ENCODE results near the gene GFI1.
"Not testable (repeated sequence)": the region's sequence is repeated elsewhere in the genome, so short reads cannot be mapped to it uniquely, and the experiment has no call there.

Gene GFI1

DNA sequence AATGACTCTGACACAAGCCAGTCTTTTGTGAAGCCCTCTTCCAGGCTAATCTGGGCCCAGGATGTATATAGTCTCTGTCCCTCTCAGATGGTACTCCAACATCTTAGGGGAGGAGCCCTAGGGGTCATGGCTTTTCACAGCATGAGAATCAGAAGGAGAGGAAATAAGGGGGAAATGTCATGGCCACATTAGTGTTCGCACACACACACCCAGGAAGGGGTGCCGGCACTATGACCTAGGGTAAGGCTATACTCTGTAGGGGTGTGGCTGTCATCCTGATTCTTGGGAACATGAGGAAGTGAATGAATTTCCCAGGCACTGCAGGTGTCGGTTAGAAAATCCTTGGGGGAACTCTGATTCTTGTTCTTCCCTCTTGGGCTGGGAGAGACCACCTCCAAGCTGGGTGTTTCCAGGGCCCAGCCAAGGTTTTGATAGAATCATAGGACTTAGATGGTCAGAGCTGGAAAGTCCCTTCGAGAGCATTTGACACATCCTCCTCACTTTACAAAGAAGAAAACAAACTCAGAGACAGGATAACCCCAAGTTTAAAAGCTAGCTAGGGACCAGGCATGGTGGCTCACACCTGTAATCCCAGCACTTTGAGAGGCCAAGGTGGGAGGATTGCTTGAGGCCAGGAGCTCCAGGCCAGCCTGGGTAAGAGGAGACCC, 22.0 kb downstream of the GFI1 start:
- no peak for DNase-seq

DNA sequence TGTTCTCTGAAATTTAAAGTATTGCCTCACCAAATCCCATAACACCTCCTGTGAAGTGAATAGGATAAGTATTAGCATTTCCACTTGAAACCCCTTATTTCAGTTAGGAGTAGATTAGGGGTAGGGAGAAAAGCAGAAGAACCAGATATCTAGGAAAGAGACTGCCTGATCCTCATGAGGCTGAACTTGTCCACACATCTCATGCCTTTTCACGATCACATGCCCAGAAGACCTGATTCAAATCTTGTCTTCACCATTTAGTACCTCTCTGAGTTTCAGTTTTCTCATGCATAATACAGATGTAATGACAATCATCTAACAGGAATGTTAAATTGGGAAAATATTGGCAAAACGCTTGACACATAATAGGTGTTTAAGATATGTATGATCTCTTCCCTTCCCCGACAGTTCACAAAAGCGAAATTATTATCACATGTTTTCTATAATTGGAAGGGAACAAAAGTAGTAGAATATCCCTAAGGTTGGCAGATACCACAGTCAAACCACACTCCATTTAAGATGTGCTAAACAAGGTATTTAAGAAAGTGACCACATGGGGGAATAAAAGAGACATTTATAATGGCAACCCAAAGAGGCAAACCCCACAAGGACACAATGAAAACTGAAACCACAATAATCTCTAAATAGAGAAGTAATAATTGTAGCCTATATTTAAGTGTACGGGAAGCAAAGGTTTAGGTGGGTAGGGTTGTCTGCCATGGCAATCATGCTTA, 25.2 kb downstream of the GFI1 start:
- DNase-seq = no peak

DNA sequence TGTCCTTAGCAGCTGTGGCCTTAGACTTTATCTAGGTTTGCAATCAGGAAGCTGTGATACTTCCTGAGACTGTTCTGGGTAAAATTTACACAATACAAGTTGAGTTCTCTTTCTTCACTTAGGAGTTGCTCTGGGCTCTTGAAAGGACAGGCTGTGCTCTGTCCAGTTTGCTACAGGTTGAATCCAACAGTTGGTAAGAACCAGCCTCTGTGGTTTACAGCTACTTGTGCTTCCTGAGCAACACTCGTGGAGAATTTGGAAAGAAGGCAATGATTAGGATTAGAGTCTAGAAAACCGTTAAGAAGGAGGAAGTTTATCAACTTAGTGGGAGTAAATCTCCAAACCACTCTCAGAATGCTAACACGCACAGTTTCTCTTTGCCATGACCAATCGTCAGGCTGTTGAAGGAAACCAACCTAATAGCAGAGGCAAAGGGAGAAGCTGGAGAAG, 26.8 kb downstream of the GFI1 start:
- DNase-seq = no peak

DNA sequence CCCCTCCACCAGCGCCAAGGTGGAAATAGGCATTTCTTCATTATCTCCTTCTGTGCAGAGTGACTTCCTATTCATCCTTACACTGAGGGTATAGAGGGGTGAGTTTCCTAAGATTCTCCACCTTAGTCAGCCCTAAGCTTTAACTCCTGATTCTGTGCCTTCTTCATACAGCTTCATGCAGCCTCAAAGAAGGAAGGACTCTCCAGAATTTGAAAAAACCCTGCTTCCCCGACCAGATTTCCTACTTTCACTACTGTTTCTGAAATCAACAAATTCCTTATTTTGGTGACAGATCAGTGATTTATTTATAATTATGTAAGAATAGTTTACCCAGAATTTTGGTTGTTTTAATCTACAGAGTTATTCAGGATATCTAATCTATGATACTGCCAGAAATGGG, 28.6 kb downstream of the GFI1 start:
- DNase-seq = no peak

DNA sequence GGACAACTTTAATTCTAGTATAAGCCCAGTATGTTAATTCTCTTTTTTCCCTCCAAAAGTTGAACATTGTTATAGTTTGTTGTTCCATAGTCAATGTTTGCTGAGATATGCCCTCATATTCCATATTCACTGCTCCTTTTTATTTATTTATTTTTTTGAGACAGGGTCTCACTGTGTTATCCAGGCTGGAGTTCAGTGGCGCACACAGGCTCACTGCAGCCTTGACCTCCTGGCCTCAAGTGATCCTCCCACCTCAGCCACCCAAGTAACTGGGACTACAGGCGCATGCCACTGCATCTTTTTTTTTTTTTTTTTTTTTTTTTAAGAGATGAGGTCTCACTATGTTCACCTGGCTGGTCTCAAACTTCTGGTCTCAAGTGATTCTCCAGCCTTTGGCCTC, 38.7 kb downstream of the GFI1 start:
- DNase-seq = no peak

DNA sequence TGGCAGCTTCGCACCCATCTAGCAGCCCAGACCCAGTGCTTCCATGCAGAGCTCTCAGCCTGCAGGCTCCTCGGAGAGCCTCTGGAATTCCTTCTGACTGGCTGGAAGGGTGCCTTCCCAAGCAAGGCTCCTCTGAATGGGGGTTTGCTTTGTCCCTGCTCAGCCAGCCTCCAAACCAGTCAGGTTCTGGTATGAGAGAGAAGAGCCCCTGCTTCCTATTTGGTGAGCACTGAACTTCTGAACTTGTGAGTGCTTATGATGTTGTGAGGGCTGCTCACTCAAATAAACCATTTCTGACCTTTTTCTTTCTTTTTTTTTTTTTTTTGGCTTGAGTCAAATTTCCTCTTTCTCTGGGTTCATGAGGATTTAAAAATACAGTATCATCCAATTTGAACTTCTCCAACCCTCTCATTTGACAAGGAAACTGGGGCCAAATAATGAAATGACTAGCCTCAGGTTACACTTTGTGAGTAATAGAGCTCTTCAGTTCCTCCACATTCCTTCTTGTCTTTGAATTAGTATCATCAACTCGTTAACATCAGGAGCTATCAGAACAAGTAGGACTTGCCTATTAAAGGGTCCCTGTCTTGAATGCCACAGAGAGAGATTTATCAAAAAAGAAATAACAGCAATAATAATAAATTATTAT, 39.6 kb downstream of the GFI1 start:
- no peak for DNase-seq

DNA sequence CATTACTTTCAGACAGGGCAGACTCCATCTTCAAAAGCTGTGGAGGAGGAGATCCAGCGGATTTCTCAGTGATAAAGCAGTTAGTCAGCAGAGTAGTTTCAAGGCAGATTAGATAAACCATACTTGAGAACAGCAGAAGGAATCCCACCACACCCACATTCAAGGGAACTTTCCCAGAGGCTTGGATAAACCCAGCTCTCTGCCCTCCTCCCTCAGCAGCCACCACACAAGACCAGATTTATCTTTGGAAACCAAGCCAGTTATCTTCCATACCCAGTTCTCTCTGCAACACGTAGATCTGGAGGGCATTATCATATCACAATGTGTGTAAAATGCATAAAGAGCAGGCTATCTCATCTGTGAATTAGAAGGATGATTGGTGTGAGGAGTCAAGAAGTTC, 40.2 kb downstream of the GFI1 start:
- DNase-seq = no peak

DNA sequence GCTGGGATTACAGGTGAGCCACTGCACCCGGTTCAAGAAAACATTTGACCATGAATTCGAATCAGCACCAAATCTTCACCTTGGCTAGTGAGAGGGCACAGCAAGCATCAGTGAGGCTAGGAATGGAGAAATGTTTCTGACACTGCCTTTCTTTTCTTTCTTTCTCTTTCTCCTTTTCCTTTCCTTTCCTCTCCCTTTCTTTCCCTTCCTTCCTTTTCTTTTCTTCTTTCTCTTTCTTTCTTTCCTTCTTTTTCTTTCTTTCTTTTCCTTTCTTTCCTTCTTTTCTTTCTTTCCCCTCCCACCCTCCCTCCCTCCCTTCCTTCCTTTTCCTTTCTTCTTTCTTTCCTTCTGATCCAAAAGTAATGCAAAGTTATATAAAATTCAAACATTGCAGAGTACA, 40.9 kb downstream of the GFI1 start:
- no peak for DNase-seq

DNA sequence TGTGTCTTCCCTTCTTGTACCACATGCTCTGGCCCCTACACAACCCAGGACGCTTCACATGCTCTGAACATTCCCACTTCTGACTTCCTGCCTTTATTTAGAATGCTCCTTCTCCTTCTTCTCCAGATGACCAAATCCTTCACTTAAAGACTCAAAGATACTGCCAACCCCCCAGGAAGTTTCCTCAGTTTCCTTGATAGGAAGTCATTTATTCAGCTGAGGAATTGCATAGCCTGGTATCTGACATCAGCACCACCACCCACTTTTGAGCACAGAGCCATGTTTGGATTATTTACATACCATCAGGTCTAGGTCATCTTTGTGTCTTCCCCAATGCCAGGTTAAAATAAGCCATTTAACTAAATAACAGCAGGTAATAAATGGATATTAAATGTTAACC, 42.4 kb downstream of the GFI1 start:
- no peak for DNase-seq

DNA sequence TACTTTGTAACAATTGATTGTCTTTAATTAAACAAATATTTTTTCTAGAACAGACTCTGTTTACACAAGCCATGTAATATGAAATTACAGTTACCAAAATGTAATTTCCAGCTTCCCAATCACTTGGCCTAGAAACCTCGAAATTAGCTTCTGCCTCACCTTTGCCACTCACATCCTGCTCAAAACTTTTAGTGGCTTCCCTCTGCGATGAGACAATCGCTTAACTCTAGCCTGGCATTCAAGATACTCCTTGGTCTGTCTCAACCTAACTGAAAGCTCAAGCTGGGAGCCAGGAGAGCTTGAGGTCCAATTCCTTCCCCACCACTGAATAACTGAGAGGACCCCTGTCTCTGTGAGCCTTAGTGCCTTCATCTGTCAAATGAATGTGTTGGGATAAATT, 42.8 kb downstream of the GFI1 start:
- no peak for DNase-seq

DNA sequence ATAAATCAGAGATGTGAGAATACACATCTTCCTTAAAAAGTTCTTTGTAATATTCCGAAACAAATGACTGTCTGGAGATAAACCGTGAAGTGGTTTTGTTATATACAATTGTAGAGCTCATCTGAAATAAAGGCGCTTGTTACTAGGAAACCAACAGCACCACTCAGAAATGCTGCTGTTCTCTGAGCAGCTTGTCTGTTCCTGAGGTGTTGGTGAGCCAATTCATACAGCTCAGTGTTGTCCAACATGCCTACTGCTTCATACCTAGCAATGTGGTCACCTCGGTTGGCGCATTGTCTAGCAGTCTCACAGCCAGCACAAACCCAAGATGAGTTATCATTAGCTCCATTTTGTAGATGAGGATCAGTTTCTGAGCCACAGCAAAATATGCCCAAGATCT, 44.4 kb downstream of the GFI1 start:
- DNase-seq = no peak

DNA sequence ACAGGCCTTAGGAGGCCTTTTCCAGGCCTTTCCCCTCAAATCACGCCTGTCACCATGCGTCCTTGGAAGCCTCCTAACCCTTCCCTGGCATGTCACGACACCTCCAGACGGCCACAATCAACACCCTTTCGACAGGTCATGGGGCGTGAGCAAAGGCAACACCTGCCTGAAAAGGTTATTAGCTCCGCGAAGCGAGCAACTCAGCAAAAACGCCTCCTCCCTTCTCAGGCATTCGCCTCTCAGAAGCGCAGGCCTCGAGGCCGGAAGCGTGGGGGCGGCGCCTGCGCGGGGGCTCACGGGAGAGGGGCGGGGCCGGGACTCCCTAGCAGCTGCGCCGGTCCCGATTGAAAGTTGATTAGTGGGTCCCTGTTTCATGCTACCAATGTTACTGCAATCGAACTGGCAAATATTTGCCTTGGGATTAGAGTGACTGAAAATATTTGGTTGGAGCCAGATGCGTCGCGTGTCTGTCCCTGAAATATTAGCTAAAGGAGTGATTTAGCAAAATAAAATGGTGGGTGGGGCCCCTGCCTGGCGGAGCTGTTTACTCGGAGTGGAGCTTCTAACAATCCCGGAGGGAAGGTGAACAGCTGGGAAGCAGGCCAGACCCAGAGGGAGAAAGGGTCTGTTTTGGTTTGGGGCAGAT, 44.9 kb downstream of the GFI1 start:
- peak; percentile 93 for DNase-seq

DNA sequence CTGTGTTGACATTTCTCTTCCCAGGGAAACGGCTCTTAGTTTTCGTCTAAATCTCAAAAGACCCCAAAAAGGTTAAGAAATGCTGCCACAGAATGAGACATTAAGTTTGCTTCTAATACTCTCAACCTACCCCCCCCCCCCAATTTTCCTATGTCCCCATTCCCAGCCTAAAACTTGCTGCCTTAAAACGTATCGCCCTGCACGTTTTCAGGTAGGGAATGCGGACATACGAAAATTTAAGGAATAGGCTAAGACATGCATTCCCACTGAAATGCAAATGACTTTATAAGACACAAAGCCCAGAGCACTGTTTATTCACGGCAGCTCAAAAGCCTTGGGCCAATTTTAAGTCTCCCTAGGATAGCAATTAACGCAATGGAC, 45.4 kb downstream of the GFI1 start:
- no peak for DNase-seq

DNA sequence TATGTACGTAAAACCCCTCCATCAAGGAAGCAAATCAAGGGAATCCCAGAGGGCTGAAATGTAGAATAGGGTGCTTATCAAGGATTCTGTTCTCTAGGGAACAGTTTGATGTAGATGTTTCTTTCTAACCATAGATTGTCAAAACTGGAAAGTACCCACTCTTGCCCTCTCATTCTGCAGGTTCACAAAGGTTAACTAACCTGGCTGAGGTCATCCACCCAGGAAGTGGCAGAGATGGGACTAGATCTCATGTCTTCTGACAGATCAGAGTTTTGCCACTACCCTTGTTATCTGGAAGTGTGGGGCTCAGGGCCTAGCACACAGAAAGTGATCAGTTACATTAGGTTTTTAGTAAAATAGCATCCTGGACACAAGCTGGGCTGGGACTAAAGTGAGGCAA, 47.4 kb downstream of the GFI1 start:
- no peak for DNase-seq

DNA sequence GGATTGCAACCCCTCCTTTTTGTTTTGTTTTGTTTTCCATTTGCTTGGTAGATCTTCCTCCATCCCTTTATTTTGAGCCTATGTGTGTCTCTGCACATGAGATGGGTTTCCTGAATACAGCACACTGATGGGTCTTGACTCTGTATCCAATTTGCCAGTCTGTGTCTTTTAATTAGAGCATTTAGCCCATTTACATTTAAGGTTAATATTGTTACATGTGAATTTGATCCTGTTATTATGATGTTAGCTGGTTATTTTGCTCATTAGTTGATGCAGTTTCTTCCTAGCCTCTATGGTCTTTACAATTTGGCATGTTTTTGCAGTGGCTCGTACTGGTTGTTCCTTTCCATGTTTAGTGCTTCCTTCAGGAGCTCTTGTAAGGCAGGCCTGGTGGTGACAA, 52.2 kb downstream of the GFI1 start:
- not testable (repeated sequence) for DNase-seq

DNA sequence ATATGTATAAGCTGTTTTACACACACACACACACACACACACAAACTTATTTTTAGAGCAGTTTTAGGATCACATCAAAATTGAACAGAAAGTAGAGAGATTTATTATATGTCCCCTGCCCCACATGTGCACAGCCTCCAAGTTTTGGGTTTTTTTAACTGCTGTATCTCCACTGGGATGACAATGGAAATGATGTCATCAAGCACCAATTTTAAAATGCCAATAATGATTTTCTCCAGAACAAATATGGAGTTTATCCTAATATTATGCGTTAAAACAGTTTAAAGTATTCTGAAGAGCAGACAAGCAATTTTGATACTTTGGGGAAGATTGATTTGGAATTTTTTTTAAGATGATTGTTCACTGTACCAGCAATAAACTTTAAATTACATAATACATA, 56.7 kb downstream of the GFI1 start:
- no peak for DNase-seq

DNA sequence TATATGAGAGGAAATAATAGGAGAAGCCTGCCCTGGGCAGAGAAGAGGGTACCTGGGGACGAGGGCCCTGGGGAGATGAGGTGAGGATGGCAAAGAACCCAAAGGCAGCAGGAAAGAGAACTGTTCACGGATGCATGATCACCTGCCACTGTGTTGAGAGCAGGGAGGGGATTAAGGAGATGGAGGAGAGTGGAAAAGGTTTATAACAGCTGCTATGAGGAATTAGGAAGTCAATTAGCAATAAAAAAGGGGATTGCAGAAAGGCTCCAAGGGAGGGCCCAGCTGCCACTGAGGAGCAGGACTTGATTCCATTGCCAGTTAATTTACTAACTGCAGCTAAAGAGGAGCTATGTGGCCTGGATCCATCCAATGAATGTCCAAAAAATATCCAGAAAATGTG, 61.1 kb downstream of the GFI1 start:
- DNase-seq = peak; percentile 85

All from NCI-H2171 treated with DMSO at 0.1 percent for 48 hours (cell line).